NCI-H446 treated with DMSO at 0.1 percent for 48 hours (cell line): ENCODE data around the gene LEMD2.

Experiments used
- DNase-seq: peaks from one replicate; lab custom pipeline; 2025; lab: John Stamatoyannopoulos, UW

Gene LEMD2

GRCh38 chr6:33756211-33756954 lies 32.5 kb downstream of the LEMD2 start:
- no peak for DNase-seq

GRCh38 chr6:33755070-33755869 lies 33.7 kb downstream of the LEMD2 start:
- no peak for DNase-seq

- no peak for DNase-seq
These were observed 34.7 kb downstream of the LEMD2 start for GRCh38 chr6:33754222-33754621.

GRCh38 chr6:33752646-33753015 lies 36.3 kb downstream of the LEMD2 start:
- no peak for DNase-seq

GRCh38 chr6:33751771-33752645 lies 36.9 kb downstream of the LEMD2 start:
- no peak for DNase-seq

- no peak for DNase-seq
These were observed 38.5 kb downstream of the LEMD2 start for GRCh38 chr6:33750244-33750991.

- DNase-seq = no peak
These were observed 39.5 kb downstream of the LEMD2 start for GRCh38 chr6:33749401-33749800.

- no peak for DNase-seq
These were observed 40.1 kb downstream of the LEMD2 start for GRCh38 chr6:33748841-33749240.

- DNase-seq = no peak
These were observed 41.1 kb downstream of the LEMD2 start for GRCh38 chr6:33747823-33748222.

GRCh38 chr6:33746651-33747100 lies 42.3 kb downstream of the LEMD2 start, which contains the start of gene IP6K3:
Gene IP6K3, minus strand, starts transcription at chr6:33746905. Its CDS starts 11,429 bp downstream, at chr6:33735476.
- DNase-seq = no peak

GRCh38 chr6:33746036-33746600 lies 42.8 kb downstream of the LEMD2 start:
- DNase-seq = no peak

- no peak for DNase-seq
These were observed 43.4 kb downstream of the LEMD2 start for GRCh38 chr6:33745548-33745947.

GRCh38 chr6:33744895-33745546 lies 43.9 kb downstream of the LEMD2 start:
- no peak for DNase-seq

GRCh38 chr6:33744001-33744848 lies 44.7 kb downstream of the LEMD2 start:
- DNase-seq = no peak

- no peak for DNase-seq
These were observed 46.1 kb downstream of the LEMD2 start for GRCh38 chr6:33742837-33743236.

- DNase-seq = no peak
These were observed 46.8 kb downstream of the LEMD2 start for GRCh38 chr6:33742092-33742491.

GRCh38 chr6:33740794-33741193 lies 48.1 kb downstream of the LEMD2 start:
- DNase-seq = no peak

- DNase-seq = no peak
These were observed 48.7 kb downstream of the LEMD2 start for GRCh38 chr6:33740204-33740608.

GRCh38 chr6:33739571-33739970 lies 49.4 kb downstream of the LEMD2 start:
- DNase-seq = no peak

- DNase-seq = no peak
These were observed 50.1 kb downstream of the LEMD2 start for GRCh38 chr6:33738879-33739278.
